HepG2 (cell line): ENCODE measurements around the gene MRPL27. TPM values are rescaled to one million over a fixed set of nuclear protein-coding genes. Genes with fewer than 3 reads are reported as not detected.

Experiments used
- AKAP8 ChIP-seq: sonication (generic); formaldehyde crosslinking; IDR thresholded peaks from 2 replicates; pipeline ENCODE4 v1.5.1; 2020; ENCODE audit warnings: mild to moderate bottlenecking, missing genetic modification reagents
- AKNA ChIP-seq: sonication (generic); formaldehyde crosslinking; IDR thresholded peaks from 2 replicates; pipeline ENCODE4 v1.4.0; 2020; ENCODE audit warnings: missing genetic modification reagents, borderline replicate concordance
- ATF4 ChIP-seq, 2 experiments: fragments of 450-650 bp in 1 of 2; sonication (generic) in 1 of 2; formaldehyde crosslinking; IDR thresholded peaks; 2 replicates each; pipeline versions ENCODE4 v1.5.0 to v1.8.0; 2020 to 2022; ENCODE audit warnings: mild to moderate bottlenecking in 1 of 2, missing genetic modification reagents in 1 of 2
- ETV6 ChIP-seq: sonication (generic); formaldehyde crosslinking; conservative IDR thresholded peaks from 2 replicates; pipeline ENCODE4 v1.4.0; 2020; ENCODE audit warnings: missing genetic modification reagents
- FOXJ3 ChIP-seq: sonication (generic); formaldehyde crosslinking; IDR thresholded peaks from 2 replicates; pipeline ENCODE4 v1.4.0; 2020; ENCODE audit warnings: missing genetic modification reagents, mild to moderate bottlenecking, borderline replicate concordance
- HBP1 ChIP-seq: IDR thresholded peaks from 2 replicates; pipeline ENCODE4 v1.6.1; 2016; ENCODE audit warnings: low read depth, control low read depth
- HNRNPL ChIP-seq: fragments of 200-400 bp; formaldehyde crosslinking; IDR thresholded peaks from 2 replicates; pipeline ENCODE4 v1.6.1; 2017; ENCODE audit warnings: mild to moderate bottlenecking, low read depth, low read length
- MAF1 ChIP-seq: sonication (generic); formaldehyde crosslinking; IDR thresholded peaks from 2 replicates; pipeline ENCODE4 v1.5.0; 2020; ENCODE audit warnings: missing genetic modification reagents, borderline replicate concordance
- MYC ChIP-seq: sonication (generic); formaldehyde crosslinking; IDR thresholded peaks from 2 replicates; pipeline ENCODE4 v1.9.0; 2021; ENCODE audit warnings: missing genetic modification reagents, borderline replicate concordance
- NFE2 ChIP-seq: sonication (generic); formaldehyde crosslinking; IDR thresholded peaks from 2 replicates; pipeline ENCODE4 v1.4.0; 2020; ENCODE audit warnings: missing genetic modification reagents
- SMAD9 ChIP-seq: sonication (generic); formaldehyde crosslinking; IDR thresholded peaks from 2 replicates; pipeline ENCODE4 v1.5.1; 2020; ENCODE audit warnings: mild to moderate bottlenecking, missing genetic modification reagents
- TGIF2 ChIP-seq: IDR thresholded peaks from 2 replicates; pipeline ENCODE4 v1.6.1; 2016; ENCODE audit warnings: control low read depth, missing compliant biosample characterization
- ZFP62 ChIP-seq: sonication (generic); formaldehyde crosslinking; IDR thresholded peaks from 2 replicates; pipeline ENCODE4 v1.4.0; 2020; ENCODE audit warnings: missing genetic modification reagents
- ZNF274 ChIP-seq: sonication (generic); formaldehyde crosslinking; IDR thresholded peaks from 2 replicates; pipeline ENCODE4 v1.5.1; 2020; ENCODE audit warnings: mild to moderate bottlenecking, missing genetic modification reagents
- ZNF296 ChIP-seq: sonication (generic); formaldehyde crosslinking; conservative IDR thresholded peaks from 2 replicates; pipeline ENCODE4 v1.5.0; 2020; ENCODE audit warnings: mild to moderate bottlenecking, missing genetic modification reagents
- ZNF33A ChIP-seq: sonication (generic); formaldehyde crosslinking; IDR thresholded peaks from 2 replicates; pipeline ENCODE4 v1.5.1; 2020; ENCODE audit warnings: missing genetic modification reagents, mild to moderate bottlenecking, moderate library complexity, borderline replicate concordance
- ZNF572 ChIP-seq: sonication (generic); formaldehyde crosslinking; IDR thresholded peaks from 2 replicates; pipeline ENCODE4 v1.5.1; 2020; ENCODE audit warnings: mild to moderate bottlenecking, missing genetic modification reagents
- ZNF589 ChIP-seq: sonication (generic); formaldehyde crosslinking; conservative IDR thresholded peaks from 2 replicates; pipeline ENCODE4 v1.8.0; 2022; ENCODE audit warnings: mild to moderate bottlenecking, moderate library complexity, missing genetic modification reagents
- ZNF629 ChIP-seq: sonication (generic); formaldehyde crosslinking; conservative IDR thresholded peaks from 2 replicates; pipeline ENCODE4 v1.5.0; 2020; ENCODE audit warnings: missing genetic modification reagents
- ZSCAN21 ChIP-seq: sonication (generic); formaldehyde crosslinking; IDR thresholded peaks from 2 replicates; pipeline ENCODE4 v1.8.0; 2022; ENCODE audit warnings: mild to moderate bottlenecking, missing genetic modification reagents, moderate library complexity, borderline replicate concordance
- polyA plus RNA-seq, 8 experiments: library from polyadenylated mRNA; depleted of rRNA in 3 of 8; stranded (reverse) in 7 of 8; unstranded in 1 of 8; fragments of >200 nt; fragmentation: Illumina TruSeq in 4 of 8; extraction: Trizol in 4 of 8; gene quantifications; 2 replicates each; pipeline versions ENCODE4 v1.2.1 to v1.2.3, GENCODE V29; 2011 to 2016; ENCODE audit warnings: low read depth in 4 of 8, missing spikeins in 1 of 8, mixed read lengths in 1 of 8; ENCODE audit not compliant: insufficient read depth in 1 of 8
- total RNA-seq, 5 experiments: library from RNA; depleted of rRNA; stranded (reverse); fragments of >200 nt; fragmentation: Illumina TruSeq; extraction: Trizol; gene quantifications; 2 replicates each; pipeline ENCODE4 v1.2.3, GENCODE V29; 2016; ENCODE audit warnings: low read depth in 1 of 5
- TF ChIP-seq, protein P1 (sequence below): sonication (generic); formaldehyde crosslinking; IDR thresholded peaks from 2 replicates; pipeline ENCODE4 v1.5.1; 2020; ENCODE audit warnings: mild to moderate bottlenecking, missing genetic modification reagents, borderline replicate concordance

The MRPL27 gene
- total and polyA plus RNA-seq, 2 of the 13 experiments (the other 11 are each of a cell fraction or from before 2014, with no cell fraction given): 137 to 217 TPM

DNA sequence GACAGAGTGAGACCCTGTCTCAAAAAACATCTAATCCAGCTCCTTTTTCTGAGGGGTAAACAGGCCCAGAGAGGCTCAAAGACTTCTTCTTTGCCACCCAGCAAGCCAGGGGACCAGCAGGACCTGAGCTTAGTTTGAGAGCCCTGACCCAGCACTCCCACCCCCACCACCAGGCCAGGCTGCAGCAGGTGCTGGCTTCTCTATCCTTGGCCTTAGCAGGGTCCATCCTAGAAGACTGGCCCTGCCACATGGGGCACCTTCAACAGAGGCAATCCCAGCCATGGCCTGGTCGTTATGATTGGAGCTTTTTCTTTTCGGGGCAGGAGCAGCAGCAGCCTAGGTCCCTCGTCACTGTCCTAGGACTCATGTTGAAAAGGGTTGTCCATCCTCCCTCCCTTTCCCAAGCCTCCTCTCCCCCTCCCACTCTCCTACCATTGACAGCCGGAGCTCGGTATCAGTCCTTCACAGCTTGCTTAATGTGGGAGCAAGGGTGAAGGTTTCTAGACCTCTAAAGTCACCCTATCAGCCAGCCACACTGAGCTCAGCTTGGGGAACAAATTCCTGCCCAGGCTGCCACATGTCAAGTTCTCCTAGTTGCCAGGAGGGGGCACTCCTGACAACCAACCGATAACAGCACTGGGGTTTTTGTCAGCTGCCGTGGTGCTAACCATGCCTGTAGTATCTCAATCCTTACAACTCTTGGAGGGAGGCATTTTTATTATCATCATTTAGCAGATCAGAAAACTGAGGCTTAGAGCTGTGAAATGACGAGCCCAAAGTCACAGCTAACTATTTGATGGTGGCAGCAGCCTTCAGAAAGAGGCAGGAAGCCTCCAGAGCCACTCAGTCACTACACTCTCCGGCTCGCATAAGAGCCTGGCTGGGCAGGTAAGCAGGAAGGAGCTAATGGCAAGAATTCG lies 11.2 kb downstream of the MRPL27 start (continued):
- TF ChIP-seq ZNF629 (CRISPR knock-in tag) (no peak), HNRNPL (no peak), ZFP62 (no peak), HBP1 (CRISPR knock-in tag) (no peak), AKNA (no peak), ZNF33A (CRISPR knock-in tag) (no peak), MYC (CRISPR knock-in tag) (peak; percentile 56; the same call in 1 of the 2 replicates), FOXJ3 (no peak), ZNF589 (CRISPR knock-in tag) (no peak), ZSCAN21 (no peak), ZNF296 (CRISPR knock-in tag) (no peak), ZNF274 (CRISPR knock-in tag) (0 out of 2 replicates have a peak, but pooled peaks have one; percentile 22), ATF4 (CRISPR knock-in tag; IDR thresholded peaks at IDR 0.05) (no peak), MAF1 (CRISPR knock-in tag) (no peak), NFE2 (CRISPR knock-in tag) (no peak), TGIF2 (peak; percentile 91), SMAD9 (no peak), ZNF572 (no peak), AKAP8 (CRISPR knock-in tag) (0 out of 2 replicates have a peak, but pooled peaks have one; percentile 61), ETV6 (CRISPR knock-in tag) (0 out of 2 replicates have a peak, but pooled peaks have one; percentile 29)
- TF ChIP-seq, protein P1, sequence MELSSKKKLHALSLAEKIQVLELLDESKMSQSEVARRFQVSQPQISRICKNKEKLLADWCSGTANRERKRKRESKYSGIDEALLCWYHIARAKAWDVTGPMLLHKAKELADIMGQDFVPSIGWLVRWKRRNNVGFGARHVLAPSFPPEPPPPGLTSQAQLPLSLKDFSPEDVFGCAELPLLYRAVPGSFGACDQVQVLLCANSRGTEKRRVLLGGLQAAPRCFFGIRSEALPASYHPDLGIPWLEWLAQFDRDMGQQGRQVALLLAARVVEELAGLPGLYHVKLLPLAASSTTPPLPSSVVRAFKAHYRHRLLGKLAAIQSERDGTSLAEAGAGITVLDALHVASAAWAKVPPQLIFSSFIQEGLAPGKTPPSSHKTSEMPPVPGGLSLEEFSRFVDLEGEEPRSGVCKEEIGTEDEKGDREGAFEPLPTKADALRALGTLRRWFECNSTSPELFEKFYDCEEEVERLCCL: no peak
